IPS-NIHi7 (cell line): ENCODE measurements around the gene FEM1C.

Experiments used
- DNase-seq: peaks from one replicate; pipeline ENCODE4 v3.0.0; 2012; ENCODE audit warnings: mixed read lengths; ENCODE audit errors: extremely low spot score

The FEM1C gene

DNA sequence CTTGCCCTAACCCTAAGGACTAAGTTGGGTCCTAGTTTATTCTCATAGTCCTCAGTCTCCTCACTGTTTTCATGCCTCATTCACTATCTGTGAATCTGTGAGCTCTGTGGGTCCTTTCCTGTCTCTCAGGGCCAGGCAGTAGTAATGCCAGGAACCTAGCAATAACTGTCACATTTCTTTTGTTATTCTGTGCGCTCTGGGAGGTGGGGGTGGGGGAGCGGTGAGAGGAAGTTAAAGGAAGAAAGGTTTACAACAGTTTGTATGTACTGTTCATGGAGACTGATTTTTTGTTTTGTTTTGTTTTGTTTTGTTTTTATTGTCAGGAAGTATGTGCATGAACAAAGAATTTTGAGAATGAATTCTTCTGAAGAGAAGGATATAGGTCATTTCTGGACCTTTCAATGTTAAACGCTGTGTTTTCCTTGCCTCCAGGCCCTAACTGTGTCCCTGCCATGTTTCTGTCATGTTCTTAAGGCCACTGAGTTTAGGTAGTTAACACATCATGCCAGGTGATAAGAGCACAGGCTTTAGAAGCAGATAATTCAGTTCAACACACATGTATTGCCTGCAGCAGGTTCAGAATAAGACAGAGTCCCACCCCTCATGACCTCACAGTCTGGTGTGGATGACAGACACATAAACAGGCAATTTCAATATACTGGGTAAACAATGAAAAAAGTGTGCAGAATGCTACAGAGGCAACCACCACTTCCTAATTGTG lies 13.3 kb upstream of the FEM1C start:
- DNase-seq = no peak

- no peak for DNase-seq
These were observed 11.7 kb upstream of the FEM1C start for GRCh38 chr5:115556276-115556675.

DNA sequence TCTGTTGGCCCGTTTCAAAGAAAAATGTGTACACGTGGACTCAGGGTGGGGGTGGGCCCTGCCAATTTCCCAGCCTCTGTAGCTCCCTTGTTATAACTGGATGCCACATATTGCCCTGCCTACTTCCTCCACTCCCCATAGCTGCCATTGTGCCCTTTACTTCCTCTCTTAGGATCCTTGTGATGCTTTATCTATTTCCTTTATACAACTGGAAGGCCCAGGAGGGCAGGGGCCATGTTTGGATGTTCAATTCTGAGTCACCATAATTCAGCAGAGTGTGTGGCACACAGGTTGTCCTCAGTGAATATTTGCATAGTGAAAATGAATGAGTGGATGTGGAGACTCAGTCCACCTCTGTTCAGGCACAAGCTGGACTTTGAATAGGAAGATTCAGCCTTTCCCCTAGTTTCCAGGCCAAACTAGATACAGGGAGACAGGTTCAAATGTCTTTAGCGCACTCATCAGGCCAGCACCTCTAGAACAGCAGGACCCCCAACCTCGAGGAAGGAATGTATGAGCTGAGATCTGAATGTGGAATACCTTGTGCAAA lies 10.6 kb upstream of the FEM1C start:
- DNase-seq = no peak

DNA sequence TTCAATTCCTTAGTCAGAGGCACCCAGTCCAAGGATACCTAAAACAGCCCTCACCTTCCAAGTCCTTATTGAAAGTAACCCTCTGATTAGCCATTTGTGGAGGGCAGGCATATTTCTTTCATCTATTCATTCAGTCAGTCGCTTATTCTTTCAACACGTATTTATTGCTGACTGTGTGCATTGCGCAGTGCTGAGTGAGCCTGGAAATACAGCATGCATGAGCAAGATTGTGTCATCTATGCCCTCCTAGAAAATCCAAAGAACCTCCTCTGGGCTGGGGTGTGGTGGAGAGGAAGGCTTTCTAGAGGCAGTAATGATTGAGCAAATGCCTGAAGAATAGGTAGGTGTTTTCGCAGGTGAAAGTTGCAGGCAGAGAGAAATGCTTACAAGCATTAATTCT lies 8.5 kb upstream of the FEM1C start:
- no peak for DNase-seq

DNA sequence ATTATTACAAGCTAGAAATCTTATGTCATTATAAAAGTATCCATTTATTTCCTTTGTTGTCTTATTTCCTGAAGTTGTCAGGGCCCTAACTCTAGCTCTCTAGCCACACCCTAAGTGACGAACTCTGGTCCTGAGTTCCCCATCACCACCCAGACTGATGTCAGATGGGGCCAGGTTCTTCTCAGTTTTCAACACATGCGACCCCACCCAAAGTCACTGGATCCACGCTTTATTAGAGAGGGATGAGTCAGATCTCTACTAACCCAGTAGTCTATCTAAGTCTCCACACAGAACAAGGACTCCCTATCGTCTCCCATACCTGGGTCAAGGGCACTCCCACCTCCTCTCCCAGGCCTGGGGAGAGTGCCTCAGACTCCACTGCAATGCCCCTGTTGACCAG lies 6.8 kb upstream of the FEM1C start:
- DNase-seq = no peak

DNA sequence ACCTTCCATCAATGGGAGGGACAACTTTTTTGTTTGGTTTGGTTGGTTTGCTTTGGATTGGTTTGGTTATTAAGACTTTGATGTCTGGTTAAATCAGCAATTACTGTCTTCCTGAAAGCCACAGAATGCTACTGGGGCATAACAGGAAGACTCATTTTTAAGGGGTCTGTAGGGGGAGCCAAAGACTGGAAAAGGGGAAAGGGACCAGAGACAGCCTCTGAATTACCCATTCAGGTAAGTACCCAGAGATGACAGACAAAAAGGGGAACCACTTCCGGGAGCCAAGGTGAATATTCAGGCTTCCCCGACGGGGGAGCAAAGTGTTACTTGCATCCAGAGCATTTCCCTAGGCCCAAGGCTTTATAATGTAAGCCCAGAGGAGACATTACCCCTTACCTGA lies 4.6 kb upstream of the FEM1C start:
- peak; percentile 74 for DNase-seq

DNA sequence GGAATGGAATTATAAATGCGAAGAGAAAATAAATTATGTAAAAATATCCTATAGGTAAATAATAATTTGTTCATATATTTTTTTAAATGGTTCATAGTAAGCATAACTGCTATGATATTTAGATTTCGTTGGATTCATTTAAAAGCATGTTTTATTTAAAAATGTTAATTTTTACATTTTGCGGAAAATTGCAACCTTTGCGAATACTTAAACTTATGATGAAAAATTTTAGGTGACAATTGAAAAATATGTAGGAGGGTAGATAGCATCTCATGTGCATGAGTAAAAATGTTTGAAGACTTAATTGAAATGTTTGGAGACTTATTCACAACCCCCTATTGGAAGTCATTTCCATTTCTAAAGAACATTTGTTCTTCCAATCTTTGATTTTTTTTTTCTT lies 4.1 kb upstream of the FEM1C start:
- DNase-seq = no peak

DNA sequence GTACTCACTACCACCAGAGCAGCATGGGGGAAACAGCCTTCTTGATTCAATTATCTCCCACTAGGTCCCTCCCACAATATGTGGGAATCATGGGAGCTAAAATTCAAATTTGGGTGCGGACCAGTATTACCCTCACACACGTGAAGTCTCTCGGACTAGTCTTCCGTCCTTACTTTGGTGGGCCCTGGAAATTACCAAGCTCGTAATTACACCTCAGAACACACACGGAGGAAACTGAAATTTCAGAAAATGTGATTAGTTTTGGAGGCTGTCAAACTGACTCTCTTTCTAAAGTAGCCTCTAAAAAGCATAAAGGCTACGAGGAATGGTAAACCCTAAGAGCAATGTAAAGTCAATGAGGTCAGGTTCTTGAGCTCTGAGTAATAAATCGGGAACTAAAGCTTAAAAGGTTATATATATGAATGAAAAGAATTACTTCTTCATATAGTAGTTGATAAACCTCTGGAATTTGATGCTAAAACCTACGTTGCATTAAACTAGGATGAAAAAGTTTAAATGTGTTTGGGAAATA lies 842 bp upstream of the FEM1C start:
- no peak for DNase-seq

GRCh38 chr5:115544043-115544435 lies 536 bp downstream of the FEM1C start:
- no peak for DNase-seq

DNA sequence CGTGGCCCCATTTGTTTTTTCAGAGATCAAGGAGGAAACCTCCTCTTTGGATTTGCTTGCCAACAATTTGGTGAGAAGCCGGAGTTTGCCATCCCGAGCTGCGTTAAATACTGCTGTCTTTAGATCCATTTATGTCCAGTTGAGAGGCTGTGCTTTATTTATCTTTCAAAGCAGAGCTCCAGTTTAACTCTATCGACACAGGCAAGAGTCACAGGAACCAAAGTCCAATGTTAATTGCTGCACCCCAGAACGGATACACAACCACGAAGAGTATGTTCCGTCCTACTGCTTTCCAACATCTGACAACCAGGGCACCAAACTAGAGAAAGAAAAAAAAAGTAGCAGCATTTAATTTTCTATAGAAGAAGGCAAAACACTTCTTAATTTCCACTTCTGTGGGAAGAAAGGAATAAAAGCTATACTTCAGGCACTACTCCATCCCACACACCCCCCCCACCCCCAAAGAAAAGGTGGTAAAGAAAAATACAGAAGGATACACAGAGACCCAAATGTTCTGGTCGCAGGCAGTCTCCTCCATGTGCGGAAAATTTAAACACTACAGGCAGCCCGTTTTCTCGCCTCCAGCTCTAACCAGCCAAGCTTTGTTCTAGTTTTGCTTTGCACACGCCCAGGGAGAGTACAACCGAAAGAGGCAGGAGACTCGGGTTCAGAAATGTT lies 1.1 kb downstream of the FEM1C start:
- DNase-seq = peak; percentile 18

- no peak for DNase-seq
These were observed 1.8 kb downstream of the FEM1C start for GRCh38 chr5:115542651-115543364.

DNA sequence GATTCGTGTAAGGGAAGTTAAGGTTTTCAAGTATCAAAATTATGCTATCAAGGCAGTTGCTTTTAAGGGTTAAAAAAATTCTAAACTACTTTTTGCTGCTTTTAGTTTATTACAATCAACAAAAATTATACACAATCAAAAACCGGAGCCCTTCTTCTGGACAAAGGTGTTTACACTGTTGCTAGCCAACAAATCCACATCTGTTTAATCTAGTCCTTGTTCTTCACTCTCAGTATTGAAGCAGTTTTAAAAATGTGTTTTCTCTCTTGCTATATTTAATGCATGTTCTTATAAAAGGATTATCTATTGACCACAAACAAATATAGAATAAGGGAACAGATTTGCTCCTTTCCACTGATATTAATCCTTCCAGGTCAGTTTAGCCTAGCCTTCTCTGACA lies 2.5 kb downstream of the FEM1C start:
- no peak for DNase-seq

DNA sequence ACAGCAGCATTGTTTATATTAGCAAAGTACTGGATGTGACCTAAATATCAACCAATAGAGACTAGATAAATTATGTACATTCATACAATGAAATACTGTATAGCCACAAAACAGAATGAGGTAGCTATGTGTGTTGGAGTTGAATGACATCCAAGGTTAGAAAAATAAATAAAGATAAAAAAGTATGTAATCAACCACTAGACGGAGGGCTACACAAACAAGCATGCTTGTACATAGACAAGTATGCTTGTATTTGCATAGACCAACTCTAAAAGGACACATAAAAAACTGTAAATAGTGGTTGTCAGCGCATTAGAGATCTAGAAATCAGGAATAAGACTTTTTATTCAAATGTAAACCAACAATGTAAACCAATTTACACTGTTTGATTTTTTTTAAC lies 3.0 kb downstream of the FEM1C start:
- DNase-seq = no peak

DNA sequence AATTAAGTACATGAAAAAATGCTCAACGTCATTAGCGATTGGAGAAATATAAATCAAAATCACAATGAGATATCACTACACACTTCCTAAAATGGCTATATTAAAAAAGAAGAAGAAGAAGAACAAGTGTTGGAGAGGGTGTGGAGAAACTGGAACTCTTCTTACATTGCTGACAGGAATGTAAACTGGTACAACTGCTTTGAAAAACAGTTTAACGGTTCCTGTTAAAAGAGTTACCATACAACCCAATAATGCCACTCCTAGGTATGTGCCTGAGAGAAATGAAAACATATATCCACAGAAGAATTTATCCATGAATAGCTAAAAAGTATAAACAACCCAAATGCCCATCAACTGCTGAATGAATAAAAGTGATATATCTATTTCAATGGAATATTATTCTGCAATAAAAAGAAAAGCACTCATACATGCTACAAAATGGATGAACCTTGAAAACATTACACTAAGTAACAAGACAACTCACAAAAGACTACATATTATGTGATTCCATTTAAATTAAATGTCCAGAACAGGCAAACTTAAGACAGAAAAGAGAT lies 9.0 kb downstream of the FEM1C start:
- DNase-seq = no peak

GRCh38 chr5:115532517-115532916 lies 12.1 kb downstream of the FEM1C start:
- DNase-seq = no peak

DNA sequence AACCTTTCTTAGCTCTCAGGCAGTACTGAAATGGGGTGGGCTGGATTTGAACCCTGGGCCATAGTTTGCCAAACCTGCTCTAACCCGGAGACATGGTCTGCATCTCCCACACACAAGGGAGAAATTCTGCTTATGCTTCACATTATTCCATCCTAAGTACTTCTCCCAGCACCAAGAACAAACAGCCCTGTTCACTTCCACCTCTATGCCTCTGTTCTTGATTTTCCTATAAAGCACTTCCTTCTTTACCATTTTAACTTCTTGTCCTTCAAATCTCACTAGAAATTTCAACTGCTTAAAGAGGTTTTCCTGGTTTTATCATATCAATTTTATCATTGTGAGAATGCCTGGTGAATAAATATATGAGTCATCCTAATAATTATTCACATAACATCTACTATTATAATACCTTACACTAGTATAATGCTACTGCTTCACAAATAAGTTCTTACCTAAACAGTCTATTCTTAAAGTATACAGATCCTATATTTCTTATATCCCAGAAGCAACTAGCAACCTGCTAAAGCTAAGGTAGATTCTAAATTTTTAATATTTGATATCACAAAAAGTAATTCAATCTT lies 12.7 kb downstream of the FEM1C start:
- no peak for DNase-seq

DNA sequence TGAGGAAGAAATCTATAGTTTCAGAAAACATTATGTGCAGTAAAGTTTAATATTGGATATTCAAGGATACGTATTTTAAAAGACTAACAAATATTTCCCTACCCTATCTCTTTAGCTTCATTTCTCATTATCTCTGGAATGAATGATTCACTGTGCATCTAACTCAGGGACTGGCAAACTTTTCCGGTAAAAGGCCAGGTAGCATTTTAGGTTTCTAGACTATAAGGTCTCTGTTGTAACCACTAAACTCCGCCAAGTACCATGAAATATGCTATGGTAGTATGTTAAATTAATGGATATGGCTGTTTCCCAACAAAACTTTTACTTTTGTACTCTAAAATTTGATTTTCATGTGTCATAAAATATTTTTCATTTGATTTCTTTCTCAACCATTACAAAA lies 13.2 kb downstream of the FEM1C start:
- no peak for DNase-seq

DNA sequence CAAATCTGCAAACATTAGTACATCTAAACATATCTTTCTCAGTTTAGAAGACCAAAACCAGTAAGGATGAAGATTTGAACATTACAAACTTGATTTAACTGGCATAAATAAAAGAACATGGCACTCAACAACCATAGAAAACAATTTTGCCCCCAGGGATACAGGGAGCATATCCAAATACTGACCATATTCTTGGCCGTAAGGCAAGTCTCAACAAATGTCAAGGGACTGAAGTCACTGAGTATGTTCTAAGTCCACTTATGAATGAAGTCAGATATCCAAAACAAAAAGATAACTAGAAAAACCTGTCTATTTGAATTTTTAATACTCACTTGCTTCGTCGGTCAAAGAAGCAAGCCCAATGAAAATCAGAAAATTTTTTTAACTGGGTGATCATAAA lies 14.1 kb downstream of the FEM1C start:
- DNase-seq = no peak

- DNase-seq = no peak
These were observed 18.0 kb downstream of the FEM1C start for GRCh38 chr5:115526604-115527003.

DNA sequence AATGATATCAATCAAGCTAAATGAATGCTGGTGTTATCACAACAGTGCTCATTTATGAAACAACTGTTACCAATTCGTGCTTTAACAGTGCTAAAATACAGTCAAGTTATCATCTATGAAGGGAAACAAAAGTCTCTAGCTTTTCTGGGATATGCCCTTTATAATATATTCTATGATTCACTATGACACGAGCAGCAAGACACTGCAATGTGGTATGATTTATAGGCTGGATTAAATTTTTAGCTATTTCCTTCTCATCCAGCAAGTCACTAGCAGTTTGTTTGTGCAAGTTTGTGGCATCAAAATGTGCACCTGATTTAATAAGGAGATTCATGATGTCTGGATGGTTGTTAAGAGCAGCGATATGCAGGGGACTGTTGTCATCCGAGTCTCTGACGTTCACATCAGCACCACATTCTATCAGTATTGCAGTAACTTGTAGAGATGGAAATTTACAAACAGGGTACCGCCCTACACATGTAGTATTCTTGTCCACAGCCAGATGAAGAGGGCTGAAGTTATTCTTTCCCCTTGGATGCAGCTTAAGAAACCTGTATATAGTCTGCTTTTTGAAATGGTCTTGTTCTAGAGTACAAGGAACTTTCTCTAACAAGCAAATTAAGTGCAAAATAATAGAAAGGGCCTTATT lies 20.3 kb downstream of the FEM1C start:
- DNase-seq = no peak

DNA sequence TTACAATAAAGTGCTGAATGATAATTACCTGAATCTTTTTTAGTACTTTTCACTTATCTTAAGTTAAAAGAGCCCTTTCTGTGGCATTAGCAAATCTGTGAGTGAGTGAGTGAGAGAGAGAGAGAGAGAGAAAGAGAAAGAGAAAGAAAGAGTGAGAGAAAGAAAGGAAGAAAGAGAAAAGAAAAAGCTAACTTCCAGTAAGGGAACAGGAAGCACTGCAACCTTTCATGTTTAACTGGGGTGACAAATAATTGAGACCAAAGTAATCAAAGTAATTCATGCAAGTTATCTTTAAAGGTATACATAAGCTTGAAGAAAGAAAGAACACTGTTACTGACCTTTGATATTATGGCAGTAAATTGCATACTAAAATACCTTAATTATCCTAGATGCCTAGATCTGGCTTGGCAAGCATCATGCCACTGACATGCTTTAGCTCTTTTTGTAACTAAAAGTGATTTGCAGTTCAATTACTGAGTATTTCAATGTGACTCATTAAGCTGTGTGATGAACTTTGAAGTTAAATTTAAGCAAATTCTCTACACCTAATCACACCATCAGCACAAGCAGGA lies 21.7 kb downstream of the FEM1C start:
- no peak for DNase-seq
